ENCODE data around the gene ASCC1. TPM values are rescaled to one million over a fixed set of nuclear protein-coding genes. Genes with fewer than 3 reads are reported as not detected.

Gene ASCC1
- total and polyA plus RNA-seq, 2 of the 13 experiments (the other 11 are each of a cell fraction or from before 2014, with no cell fraction given), result 21.6 to 30.1 TPM

DNA sequence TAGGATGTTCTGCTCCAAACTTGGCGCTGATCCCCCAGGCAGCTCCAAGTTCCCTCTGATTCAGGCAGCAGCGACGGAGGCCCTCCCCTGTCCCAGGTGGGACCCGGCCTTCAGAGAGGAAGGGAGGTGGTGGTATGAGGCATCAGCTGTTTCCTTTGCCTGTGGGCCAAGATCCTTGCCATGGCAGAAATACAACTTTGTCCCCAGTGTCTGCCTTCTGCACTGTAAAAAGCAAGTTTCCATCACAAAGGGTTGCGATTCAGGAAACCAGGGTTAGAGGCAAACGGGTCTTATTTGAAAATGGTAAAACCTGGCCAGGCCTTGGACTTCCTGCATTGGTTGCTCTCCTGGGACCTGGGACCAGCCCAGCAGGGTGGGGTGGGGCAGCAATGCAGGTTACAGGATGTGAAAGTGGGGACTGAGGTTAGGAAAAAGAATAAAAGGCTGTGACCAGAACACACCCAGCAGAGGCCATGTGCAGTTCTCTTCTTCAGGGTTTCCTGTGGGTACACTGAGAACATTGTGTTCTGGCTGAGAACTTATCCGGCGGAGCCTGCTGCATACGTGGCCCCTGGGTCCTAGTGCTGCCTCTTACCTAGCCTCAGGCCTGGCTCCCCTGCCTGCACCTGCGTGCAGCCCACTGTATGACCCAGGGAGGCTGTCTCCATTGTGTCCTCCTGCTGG lies 32.5 kb upstream of the ASCC1 start (continued):
- TF ChIP-seq CEBPG (CRISPR knock-in tag; IDR thresholded peaks at IDR 0.05), result peak; percentile 51; the same call in 1 of the 2 replicates
- TF ChIP-seq, protein P1, sequence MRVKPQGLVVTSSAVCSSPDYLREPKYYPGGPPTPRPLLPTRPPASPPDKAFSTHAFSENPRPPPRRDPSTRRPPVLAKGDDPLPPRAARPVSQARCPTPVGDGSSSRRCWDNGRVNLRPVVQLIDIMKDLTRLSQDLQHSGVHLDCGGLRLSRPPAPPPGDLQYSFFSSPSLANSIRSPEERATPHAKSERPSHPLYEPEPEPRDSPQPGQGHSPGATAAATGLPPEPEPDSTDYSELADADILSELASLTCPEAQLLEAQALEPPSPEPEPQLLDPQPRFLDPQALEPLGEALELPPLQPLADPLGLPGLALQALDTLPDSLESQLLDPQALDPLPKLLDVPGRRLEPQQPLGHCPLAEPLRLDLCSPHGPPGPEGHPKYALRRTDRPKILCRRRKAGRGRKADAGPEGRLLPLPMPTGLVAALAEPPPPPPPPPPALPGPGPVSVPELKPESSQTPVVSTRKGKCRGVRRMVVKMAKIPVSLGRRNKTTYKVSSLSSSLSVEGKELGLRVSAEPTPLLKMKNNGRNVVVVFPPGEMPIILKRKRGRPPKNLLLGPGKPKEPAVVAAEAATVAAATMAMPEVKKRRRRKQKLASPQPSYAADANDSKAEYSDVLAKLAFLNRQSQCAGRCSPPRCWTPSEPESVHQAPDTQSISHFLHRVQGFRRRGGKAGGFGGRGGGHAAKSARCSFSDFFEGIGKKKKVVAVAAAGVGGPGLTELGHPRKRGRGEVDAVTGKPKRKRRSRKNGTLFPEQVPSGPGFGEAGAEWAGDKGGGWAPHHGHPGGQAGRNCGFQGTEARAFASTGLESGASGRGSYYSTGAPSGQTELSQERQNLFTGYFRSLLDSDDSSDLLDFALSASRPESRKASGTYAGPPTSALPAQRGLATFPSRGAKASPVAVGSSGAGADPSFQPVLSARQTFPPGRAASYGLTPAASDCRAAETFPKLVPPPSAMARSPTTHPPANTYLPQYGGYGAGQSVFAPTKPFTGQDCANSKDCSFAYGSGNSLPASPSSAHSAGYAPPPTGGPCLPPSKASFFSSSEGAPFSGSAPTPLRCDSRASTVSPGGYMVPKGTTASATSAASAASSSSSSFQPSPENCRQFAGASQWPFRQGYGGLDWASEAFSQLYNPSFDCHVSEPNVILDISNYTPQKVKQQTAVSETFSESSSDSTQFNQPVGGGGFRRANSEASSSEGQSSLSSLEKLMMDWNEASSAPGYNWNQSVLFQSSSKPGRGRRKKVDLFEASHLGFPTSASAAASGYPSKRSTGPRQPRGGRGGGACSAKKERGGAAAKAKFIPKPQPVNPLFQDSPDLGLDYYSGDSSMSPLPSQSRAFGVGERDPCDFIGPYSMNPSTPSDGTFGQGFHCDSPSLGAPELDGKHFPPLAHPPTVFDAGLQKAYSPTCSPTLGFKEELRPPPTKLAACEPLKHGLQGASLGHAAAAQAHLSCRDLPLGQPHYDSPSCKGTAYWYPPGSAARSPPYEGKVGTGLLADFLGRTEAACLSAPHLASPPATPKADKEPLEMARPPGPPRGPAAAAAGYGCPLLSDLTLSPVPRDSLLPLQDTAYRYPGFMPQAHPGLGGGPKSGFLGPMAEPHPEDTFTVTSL (CRISPR knock-in tag; IDR thresholded peaks at IDR 0.05; ENCODE audit: borderline replicate concordance), result peak; percentile 35; the same call in 1 of the 2 replicates
- no peak for TF ChIP-seq NFE2L2 (IDR thresholded peaks at IDR 0.05; ENCODE audit: low read length)
- TF ChIP-seq, protein P2, sequence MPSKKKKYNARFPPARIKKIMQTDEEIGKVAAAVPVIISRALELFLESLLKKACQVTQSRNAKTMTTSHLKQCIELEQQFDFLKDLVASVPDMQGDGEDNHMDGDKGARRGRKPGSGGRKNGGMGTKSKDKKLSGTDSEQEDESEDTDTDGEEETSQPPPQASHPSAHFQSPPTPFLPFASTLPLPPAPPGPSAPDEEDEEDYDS (CRISPR knock-in tag; IDR thresholded peaks at IDR 0.05), result peak; percentile 87
- TF ChIP-seq, protein P3, sequence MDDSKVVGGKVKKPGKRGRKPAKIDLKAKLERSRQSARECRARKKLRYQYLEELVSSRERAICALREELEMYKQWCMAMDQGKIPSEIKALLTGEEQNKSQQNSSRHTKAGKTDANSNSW (CRISPR knock-in tag; IDR thresholded peaks at IDR 0.05; ENCODE audit: borderline replicate concordance), result no peak
- 0 out of 2 replicates have a peak, but pooled peaks have one; percentile 53 for TF ChIP-seq ZFP1 (CRISPR knock-in tag; IDR thresholded peaks at IDR 0.05)
- no peak for TF ChIP-seq ZNF724P (CRISPR knock-in tag; IDR thresholded peaks at IDR 0.05; ENCODE audit: borderline replicate concordance)
- TF ChIP-seq IRF2 (CRISPR knock-in tag; IDR thresholded peaks at IDR 0.05), result peak; percentile 63; the same call in 1 of the 2 replicates
- TF ChIP-seq KAT2B (IDR thresholded peaks at IDR 0.05; ENCODE audit: borderline replicate concordance, low read depth, low read length), result no peak
- TF ChIP-seq, protein P4, sequence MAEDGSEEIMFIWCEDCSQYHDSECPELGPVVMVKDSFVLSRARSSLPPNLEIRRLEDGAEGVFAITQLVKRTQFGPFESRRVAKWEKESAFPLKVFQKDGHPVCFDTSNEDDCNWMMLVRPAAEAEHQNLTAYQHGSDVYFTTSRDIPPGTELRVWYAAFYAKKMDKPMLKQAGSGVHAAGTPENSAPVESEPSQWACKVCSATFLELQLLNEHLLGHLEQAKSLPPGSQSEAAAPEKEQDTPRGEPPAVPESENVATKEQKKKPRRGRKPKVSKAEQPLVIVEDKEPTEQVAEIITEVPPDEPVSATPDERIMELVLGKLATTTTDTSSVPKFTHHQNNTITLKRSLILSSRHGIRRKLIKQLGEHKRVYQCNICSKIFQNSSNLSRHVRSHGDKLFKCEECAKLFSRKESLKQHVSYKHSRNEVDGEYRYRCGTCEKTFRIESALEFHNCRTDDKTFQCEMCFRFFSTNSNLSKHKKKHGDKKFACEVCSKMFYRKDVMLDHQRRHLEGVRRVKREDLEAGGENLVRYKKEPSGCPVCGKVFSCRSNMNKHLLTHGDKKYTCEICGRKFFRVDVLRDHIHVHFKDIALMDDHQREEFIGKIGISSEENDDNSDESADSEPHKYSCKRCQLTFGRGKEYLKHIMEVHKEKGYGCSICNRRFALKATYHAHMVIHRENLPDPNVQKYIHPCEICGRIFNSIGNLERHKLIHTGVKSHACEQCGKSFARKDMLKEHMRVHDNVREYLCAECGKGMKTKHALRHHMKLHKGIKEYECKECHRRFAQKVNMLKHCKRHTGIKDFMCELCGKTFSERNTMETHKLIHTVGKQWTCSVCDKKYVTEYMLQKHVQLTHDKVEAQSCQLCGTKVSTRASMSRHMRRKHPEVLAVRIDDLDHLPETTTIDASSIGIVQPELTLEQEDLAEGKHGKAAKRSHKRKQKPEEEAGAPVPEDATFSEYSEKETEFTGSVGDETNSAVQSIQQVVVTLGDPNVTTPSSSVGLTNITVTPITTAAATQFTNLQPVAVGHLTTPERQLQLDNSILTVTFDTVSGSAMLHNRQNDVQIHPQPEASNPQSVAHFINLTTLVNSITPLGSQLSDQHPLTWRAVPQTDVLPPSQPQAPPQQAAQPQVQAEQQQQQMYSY (CRISPR knock-in tag; IDR thresholded peaks at IDR 0.05), result peak; percentile 88
- TF ChIP-seq, protein P5, sequence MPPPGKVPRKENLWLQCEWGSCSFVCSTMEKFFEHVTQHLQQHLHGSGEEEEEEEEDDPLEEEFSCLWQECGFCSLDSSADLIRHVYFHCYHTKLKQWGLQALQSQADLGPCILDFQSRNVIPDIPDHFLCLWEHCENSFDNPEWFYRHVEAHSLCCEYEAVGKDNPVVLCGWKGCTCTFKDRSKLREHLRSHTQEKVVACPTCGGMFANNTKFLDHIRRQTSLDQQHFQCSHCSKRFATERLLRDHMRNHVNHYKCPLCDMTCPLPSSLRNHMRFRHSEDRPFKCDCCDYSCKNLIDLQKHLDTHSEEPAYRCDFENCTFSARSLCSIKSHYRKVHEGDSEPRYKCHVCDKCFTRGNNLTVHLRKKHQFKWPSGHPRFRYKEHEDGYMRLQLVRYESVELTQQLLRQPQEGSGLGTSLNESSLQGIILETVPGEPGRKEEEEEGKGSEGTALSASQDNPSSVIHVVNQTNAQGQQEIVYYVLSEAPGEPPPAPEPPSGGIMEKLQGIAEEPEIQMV (CRISPR knock-in tag; IDR thresholded peaks at IDR 0.05; ENCODE audit: low read depth), result peak; percentile 75; the same call in 1 of the 2 replicates
- TF ChIP-seq ZFP36L1 (CRISPR knock-in tag; IDR thresholded peaks at IDR 0.05), result no peak
- TF ChIP-seq, protein P6, sequence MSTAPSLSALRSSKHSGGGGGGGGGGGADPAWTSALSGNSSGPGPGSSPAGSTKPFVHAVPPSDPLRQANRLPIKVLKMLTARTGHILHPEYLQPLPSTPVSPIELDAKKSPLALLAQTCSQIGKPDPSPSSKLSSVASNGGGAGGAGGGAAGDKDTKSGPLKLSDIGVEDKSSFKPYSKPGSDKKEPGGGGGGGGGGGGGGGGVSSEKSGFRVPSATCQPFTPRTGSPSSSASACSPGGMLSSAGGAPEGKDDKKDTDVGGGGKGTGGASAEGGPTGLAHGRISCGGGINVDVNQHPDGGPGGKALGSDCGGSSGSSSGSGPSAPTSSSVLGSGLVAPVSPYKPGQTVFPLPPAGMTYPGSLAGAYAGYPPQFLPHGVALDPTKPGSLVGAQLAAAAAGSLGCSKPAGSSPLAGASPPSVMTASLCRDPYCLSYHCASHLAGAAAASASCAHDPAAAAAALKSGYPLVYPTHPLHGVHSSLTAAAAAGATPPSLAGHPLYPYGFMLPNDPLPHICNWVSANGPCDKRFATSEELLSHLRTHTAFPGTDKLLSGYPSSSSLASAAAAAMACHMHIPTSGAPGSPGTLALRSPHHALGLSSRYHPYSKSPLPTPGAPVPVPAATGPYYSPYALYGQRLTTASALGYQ (CRISPR knock-in tag; IDR thresholded peaks at IDR 0.05), result no peak
- no peak for TF ChIP-seq ZNF709 (CRISPR knock-in tag; IDR thresholded peaks at IDR 0.05)
- TF ChIP-seq DMAP1 (CRISPR knock-in tag; IDR thresholded peaks at IDR 0.05), result peak; percentile 55; the same call in 1 of the 2 replicates

All from HepG2 (cell line).